Measurements from ENCODE around the gene APOOL.
A peak's percentile ranks its signal among the peaks of the same experiment; 100 is the strongest.

The APOOL gene

GRCh38 chrX:85084770-85085393, 81.2 kb downstream of the APOOL start:
- peak; percentile 40 for DNase-seq (ENCODE audit: low spot score)

- DNase-seq (ENCODE audit: low spot score), result no peak
Observed at GRCh38 chrX:85089321-85089840, 85.7 kb downstream of the APOOL start.

- DNase-seq (ENCODE audit: low spot score), result no peak
Observed at GRCh38 chrX:85107407-85107806, 103.7 kb downstream of the APOOL start.

- DNase-seq (ENCODE audit: low spot score), result no peak
Observed at GRCh38 chrX:85108165-85108564, 104.5 kb downstream of the APOOL start.

GRCh38 chrX:85109235-85109634, 105.6 kb downstream of the APOOL start:
- DNase-seq (ENCODE audit: low spot score), result no peak

GRCh38 chrX:85111347-85111746, 107.7 kb downstream of the APOOL start:
- peak; percentile 4 for DNase-seq (ENCODE audit: low spot score)

- no peak for DNase-seq (ENCODE audit: low spot score)
Observed at GRCh38 chrX:85112293-85112692, 108.6 kb downstream of the APOOL start.

GRCh38 chrX:85113746-85114145, 110.1 kb downstream of the APOOL start:
- no peak for DNase-seq (ENCODE audit: low spot score)

- DNase-seq (ENCODE audit: low spot score), result no peak
Observed at GRCh38 chrX:85114171-85114570, 110.5 kb downstream of the APOOL start.

- no peak for DNase-seq (ENCODE audit: low spot score)
Observed at GRCh38 chrX:85114776-85115175, 111.1 kb downstream of the APOOL start.

GRCh38 chrX:85115252-85115651, 111.6 kb downstream of the APOOL start:
- DNase-seq (ENCODE audit: low spot score), result no peak

GRCh38 chrX:85136409-85136808, 132.7 kb downstream of the APOOL start:
- DNase-seq (ENCODE audit: low spot score), result no peak

- DNase-seq (ENCODE audit: low spot score), result no peak
Observed at GRCh38 chrX:85139422-85139821, 135.7 kb downstream of the APOOL start.

GRCh38 chrX:85140964-85141363, 137.3 kb downstream of the APOOL start:
- DNase-seq (ENCODE audit: low spot score), result no peak

All from kidney capillary endothelial cell (primary cell).